ENCODE results near the gene AGXT.

DNA sequence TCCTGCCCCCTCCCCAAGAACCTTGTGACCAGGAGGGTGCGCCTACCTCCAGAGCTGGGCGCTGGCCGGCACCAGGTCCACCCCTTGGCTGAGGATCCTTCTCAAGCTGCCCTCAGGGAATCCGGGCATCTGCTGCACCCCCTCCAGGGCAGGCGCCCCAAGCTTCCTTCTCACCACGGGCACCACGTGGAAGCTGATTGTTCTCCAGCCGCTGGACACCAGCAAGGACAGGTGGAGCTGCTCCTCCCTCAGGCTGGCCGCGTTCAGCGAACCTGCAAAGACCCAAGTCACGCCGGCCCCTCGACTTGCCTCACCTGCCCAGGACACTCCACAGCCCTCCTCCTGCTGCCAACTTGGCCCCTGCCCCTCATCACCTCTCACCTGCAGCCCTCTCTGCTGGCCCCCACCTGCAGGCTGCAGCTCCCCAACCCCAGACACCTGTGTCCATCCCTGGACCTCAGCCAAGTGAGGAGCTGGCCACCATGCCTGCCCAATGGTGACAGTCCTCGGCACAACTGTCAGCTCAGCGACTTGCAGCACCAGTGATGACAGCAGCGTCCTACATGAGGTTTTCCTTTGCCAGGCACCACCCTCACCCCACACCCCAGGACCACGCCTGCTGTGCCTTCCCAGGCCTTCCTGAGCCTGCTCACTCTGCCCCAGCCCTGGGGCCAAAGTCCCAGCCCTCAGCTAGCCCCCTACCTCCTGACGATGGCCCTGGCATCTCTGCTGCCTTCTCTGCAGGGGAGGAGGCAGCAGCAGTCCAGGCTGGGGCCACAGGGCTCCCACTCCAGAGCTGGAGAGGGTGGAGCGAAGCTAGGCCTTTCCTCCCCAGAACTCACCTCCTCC, 23.1 kb downstream of the AGXT start:
- TF ChIP-seq, protein P1, sequence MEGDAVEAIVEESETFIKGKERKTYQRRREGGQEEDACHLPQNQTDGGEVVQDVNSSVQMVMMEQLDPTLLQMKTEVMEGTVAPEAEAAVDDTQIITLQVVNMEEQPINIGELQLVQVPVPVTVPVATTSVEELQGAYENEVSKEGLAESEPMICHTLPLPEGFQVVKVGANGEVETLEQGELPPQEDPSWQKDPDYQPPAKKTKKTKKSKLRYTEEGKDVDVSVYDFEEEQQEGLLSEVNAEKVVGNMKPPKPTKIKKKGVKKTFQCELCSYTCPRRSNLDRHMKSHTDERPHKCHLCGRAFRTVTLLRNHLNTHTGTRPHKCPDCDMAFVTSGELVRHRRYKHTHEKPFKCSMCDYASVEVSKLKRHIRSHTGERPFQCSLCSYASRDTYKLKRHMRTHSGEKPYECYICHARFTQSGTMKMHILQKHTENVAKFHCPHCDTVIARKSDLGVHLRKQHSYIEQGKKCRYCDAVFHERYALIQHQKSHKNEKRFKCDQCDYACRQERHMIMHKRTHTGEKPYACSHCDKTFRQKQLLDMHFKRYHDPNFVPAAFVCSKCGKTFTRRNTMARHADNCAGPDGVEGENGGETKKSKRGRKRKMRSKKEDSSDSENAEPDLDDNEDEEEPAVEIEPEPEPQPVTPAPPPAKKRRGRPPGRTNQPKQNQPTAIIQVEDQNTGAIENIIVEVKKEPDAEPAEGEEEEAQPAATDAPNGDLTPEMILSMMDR (conservative IDR thresholded peaks at IDR 0.05; ENCODE audit: low read depth, low read length), result no peak
- TF ChIP-seq EZH2 (IDR thresholded peaks at IDR 0.05; ENCODE audit: borderline replicate concordance, low read depth, low read length, poor library complexity, severe bottlenecking), result no peak
